Left ventricle myocardium inferior (tissue), 1 donor: ENCODE measurements around the gene GAL3ST3. TPM values are rescaled to one million over a fixed set of nuclear protein-coding genes. Genes with fewer than 3 reads are reported as not detected.

Experiments
- DNase-seq: peaks from one replicate; pipeline ENCODE4 v3.0.0-alpha.2; 2020
- H3K27ac ChIP-seq: fragments of 200-600 bp; replicated peaks from 2 replicates; pipeline ENCODE4 v1.8.0; 2021
- H3K27me3 ChIP-seq: fragments of 200-600 bp; 2 replicates; pipeline ENCODE4 v1.8.0; 2021; ENCODE audit warnings: low read depth
- H3K36me3 ChIP-seq: fragments of 200-600 bp; 2 replicates; pipeline ENCODE4 v1.8.0; 2021
- H3K4me1 ChIP-seq: fragments of 200-600 bp; 2 replicates; pipeline ENCODE4 v1.8.0; 2021
- H3K4me3 ChIP-seq: fragments of 200-600 bp; 2 replicates; pipeline ENCODE4 v1.8.0; 2021; ENCODE audit warnings: mild to moderate bottlenecking, moderate library complexity
- H3K9me3 ChIP-seq: fragments of 200-600 bp; replicated peaks from 2 replicates; pipeline ENCODE4 v1.8.0; 2021
- CTCF ChIP-seq: fragments of 200-600 bp; IDR thresholded peaks from 2 replicates; pipeline ENCODE4 v1.8.0; 2021; ENCODE audit warnings: antibody characterized with exemption, mild to moderate bottlenecking, borderline replicate concordance
- intact Hi-C: fragments of 100-400 bp; cut with micrococcal nuclease; formaldehyde crosslinking; loops from one replicate; pipeline ENCODE4 v1.11.0; 2022
- total RNA-seq: library from RNA; stranded (reverse); fragmentation: NEBNext Ultra II Directional; extraction: Animal tissue kit (Norgen Biotek cat#: 25700); gene quantifications from one replicate; pipeline ENCODE4 v1.2.1, GENCODE V29; 2021
- donor health status: DM: no; HTN: yes; CAD: no; lungs with severe emphysema.

The GAL3ST3 gene
- total RNA-seq, 1 donor from 2014 or later, result 1.3 TPM

GRCh38 chr11:66071381-66071801 lies 22.4 kb upstream of the GAL3ST3 start:
- peak overlapping the region; percentile 92 for H3K4me3 ChIP-seq
- intact Hi-C loops, result no loop called here
- peaks cover 49% of the 10 kb centered on the region for H3K4me1 ChIP-seq
- DNase-seq, result no peak
- H3K36me3 ChIP-seq, result peaks cover 46% of the 10 kb centered on the region
- peak overlapping the region; percentile 94 for H3K27ac ChIP-seq
- H3K27me3 ChIP-seq, result no peaks in the 10 kb centered on the region
- no peak for TF ChIP-seq CTCF
- no peaks in the 10 kb centered on the region for H3K9me3 ChIP-seq

- peaks cover 52% of the 10 kb centered on the region for H3K36me3 ChIP-seq
Observed at GRCh38 chr11:66070604-66071380, 21.8 kb upstream of the GAL3ST3 start.

GRCh38 chr11:66069715-66070603 lies 21.0 kb upstream of the GAL3ST3 start, which contains the start of gene PACS1:
Gene PACS1, plus strand, starts transcription at chr11:66070272. Its CDS starts 215 bp downstream, at chr11:66070487.
- Histone ChIP-seq H3K4me1 (peaks cover 47% of the 10 kb centered on the region), H3K9me3 (no peaks in the 10 kb centered on the region), H3K27me3 (no peaks in the 10 kb centered on the region), H3K36me3 (peaks cover 57% of the 10 kb centered on the region), H3K27ac (peak within 1 kb of the TSS; percentile 94), H3K4me3 (peak within 1 kb of the TSS; percentile 92)
- intact Hi-C loops, result no loop called here
- DNase-seq, result peak; percentile 86
- peak; percentile 12 for TF ChIP-seq CTCF

More at GRCh38 chr11:66070604-66071380, 21.8 kb upstream of the GAL3ST3 start:
- Histone ChIP-seq H3K4me1 (peaks cover 47% of the 10 kb centered on the region), H3K27me3 (no peaks in the 10 kb centered on the region), H3K4me3 (peak overlapping the region; percentile 92), H3K27ac (peak overlapping the region; percentile 94), H3K9me3 (no peaks in the 10 kb centered on the region)
- peak; percentile 68 for DNase-seq
- no peak for TF ChIP-seq CTCF
- intact Hi-C loops, result no loop called here

DNA sequence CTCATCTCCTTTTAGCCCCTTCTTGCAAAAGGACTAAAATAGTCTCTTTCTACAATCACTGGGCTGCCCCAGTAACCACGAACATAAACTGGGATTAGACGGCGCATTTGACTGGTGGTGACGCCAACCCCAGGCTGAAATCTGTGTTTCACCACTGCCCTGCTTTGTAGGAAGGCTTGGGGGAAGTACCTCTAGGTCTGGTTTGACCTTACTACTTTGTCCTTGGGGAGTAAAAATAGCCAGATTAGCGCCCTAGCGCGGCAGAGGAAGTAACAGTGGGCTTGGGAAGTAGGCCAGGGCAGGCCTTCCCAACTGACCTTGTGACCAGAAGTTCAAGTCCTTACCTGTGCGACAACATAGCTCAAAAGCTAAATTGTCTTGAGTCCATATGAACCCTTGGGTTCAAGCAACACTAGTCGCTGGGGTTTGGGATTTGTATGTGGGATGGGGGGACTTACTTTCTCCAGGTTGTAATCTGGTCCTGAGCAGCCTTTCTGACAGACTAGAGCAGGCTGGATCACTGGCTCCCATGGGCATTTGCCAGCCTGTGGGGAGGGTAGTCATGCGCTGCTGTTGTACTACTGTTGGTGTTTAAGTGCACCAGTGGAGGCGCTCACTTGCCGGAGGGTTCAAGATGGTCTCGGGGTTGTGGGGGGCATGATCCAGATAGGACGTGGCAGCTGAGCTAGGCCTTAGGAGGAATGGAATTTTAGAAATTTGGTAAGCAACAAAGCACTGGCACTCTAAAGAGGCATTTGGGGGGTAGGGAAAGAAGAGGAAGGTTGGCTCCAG lies 20.2 kb upstream of the GAL3ST3 start:
- H3K27ac ChIP-seq, result peak overlapping the region; percentile 94
- H3K4me1 ChIP-seq, result peaks cover 47% of the 10 kb centered on the region
- H3K4me3 ChIP-seq, result peak overlapping the region; percentile 92
- H3K36me3 ChIP-seq, result peaks cover 57% of the 10 kb centered on the region
- no peak for TF ChIP-seq CTCF
- no peaks in the 10 kb centered on the region for H3K9me3 ChIP-seq
- intact Hi-C loops, result no loop called here
- peak; percentile 40 for DNase-seq
- no peaks in the 10 kb centered on the region for H3K27me3 ChIP-seq
